HUDEP-2 (cell line): Measurements from ENCODE around the gene TSPAN9.

Experiments
- DNase-seq, 76 experiments: peaks; one replicate each; lab custom pipeline; 2025; ENCODE audit not compliant: unreplicated experiment in 76 of 76; lab: John Stamatoyannopoulos, UW

The TSPAN9 gene

DNA sequence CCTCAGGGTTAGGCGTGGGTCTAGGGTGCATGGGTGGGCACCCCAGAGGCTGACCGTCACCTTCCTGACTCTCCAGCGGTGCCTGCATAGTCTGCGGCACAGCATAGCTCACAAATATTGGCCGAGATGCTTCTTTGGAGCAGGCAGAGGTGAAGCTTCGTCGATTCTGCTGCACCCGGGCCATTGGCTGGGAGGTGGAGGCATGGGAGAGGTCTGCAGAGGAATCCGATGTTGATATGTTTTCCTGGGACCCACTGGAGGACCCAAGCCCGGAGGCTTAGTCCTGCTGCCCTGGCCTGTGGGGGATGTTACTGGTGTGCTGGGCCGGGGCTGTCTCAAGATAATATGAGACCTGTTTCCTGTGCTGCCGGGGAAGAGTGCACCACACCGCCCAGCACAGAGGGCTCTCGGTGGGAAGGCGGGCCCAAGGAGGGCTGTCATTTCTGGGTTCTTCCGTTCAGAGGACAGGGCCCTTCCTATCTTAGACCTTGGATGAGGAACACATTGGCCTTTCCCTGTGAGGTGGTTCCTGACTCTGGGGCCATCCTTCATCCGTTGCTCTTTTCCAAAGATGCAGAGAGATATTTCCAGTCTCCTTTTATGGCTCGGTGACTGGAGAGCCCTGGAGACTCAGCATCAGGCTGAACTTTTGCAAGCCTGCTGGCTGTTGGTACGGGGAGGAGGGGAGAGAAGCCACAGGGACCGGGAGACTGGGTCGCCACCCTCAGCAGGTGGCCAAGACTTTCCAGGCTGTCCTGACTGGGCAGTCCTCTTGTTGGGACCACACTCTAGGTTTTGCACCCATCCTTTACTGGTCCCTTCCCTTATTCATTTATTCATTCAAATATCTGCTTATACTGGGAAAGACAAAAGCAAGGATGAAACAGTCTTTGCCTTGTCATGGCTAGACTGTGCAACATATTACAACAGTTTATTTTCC, 143.5 kb downstream of the TSPAN9 start:
- no peak for DNase-seq

DNA sequence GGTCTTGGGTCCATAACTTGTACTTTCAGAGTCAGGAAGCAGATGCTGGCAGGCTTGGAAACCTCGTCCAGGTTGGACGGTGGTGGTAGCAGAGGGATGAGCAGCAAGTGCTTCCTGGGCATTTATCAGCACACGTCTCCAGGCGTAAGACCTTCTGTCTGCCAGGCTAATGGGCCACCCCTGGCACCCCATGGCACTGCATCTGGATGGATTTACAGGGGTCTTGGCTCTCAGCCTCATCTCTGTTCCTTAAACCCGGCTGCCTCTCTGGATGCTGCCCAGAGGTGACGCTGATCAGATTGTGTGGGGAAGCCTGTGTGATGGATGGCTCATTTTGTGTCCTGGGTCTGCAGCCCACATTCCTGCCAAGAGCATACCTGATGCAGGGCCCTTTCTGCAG, 145.1 kb downstream of the TSPAN9 start:
- no peak for DNase-seq

DNA sequence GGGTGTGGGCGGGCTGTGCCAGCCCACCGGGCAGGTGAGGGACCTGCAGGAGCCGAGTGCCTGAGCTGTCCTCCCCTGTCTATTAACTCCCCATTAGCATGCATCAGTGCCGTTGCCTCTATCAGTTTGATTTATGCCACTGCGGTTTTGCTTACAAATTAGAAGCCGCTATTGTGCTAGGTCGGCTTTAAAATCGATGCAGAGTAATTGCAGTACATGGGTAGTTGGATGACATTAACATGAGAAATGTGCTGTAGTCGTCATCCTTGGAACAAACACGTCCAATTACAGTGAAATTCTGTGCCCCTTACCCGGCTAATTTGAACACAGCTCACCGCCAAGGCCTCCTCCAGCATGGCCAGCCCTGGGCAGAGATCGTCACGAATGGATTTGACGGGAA, 145.8 kb downstream of the TSPAN9 start:
- no peak for DNase-seq

DNA sequence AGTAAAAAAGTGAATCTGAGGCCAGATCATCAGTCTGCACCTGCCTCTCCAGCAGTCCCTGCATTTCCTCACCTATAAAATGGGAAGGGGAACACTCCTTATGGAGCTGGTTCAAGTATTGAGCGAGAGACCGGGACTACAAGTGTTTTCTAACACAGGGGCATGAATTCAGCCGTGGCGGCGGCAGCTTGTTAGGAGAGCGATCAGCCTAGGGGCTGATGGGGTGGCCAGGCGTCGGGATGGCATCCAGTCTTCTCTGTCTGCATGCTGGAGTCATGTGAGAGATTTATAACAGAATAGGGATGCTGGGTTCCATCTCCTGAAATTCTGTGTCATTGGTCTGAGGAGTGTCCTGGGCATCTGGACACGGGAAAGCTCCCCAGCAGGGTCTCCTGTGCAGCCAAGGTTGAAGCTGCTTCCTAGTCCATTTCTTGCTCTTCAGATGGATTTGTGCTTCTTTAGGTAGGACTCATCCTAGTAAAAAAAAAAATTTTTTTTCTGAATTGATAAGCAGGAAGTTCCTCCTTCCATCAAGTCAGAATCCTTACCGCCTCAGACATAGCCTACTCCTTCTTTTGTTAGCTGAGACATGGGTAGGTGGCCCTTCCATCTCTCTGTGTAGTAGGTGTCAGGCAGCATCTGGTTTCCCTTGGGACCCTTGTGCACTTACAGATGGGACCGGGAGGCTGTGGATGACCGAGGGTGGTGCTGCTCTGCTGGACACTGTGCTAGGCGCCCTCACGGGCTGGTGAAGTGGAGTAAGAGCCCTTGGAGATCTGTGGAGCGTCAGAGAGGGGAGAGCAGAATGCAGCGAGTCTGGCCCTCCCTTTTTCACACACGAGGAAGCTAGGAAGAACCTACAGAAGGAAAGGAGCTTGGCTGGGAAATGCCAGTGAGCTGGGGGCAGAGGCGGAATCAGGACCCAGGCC, 146.7 kb downstream of the TSPAN9 start:
- DNase-seq = no peak

DNA sequence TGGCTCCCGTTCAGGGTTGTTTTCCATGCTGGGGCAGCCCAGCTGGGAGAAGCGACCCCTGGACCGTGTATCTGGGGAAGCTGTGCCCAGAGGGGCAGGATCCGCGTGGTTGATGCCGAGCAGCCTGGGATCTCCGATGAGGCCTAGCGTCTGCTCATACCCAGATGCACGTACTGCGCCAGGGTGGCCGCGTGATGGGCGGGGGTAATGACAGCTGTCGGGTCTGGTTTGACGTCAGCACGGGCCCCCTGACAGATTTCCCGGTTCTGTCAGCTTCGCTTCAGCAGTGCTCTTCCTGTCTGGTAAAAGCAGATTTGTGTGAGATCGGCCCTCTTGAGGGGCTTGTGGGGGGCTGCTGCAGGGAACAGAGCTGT, 147.3 kb downstream of the TSPAN9 start:
- no peak for DNase-seq

DNA sequence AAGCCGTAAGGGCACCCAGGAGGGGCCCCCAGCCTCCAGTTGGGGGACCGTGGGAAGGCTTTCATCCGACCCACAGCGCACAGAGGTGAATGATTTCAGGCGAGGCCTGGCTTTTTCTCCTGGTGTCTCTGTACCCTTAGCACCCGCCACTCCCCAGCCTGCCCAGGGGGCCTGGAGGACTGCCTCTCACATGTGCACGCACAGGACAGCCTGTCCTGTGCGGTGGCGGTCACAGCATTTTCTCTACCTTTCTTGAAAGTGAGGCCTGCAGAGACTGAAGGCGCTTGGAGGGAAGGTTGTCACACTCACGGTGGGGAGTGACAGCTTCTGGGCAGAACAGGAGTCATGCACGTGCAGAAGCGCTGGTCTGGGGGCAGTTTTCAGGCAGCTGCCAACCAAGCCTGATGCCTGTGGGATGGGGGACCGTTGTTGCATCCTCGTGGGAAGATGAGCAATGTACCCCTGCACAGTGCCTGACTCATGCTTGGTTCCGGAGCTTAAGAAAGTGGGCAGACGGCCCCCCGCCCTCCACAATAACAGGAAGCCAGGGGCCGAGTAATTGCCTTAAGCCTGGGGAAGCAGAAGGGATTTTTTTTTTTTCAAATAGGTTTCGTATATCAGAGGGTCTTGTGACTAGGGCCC, 148.1 kb downstream of the TSPAN9 start:
- no peak for DNase-seq

DNA sequence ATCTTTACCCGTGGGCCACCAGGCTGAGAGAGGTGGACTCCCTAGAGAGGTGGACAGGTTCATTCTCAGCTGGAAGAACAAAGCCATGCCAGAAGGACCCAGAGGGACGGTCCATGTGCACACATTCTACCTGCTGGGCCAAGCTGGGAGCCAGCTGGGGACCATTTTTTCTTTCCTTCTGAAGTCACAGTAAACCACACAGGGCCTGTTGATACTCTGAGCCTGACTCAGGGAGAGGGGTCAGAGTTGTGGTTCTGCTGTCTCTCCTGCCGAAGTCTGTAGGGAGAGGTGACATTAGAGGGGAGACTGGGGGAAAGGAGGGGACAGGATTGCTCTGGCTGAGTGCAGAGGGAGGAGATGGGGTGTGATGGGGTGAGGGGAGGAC, 148.6 kb downstream of the TSPAN9 start:
- DNase-seq = no peak

DNA sequence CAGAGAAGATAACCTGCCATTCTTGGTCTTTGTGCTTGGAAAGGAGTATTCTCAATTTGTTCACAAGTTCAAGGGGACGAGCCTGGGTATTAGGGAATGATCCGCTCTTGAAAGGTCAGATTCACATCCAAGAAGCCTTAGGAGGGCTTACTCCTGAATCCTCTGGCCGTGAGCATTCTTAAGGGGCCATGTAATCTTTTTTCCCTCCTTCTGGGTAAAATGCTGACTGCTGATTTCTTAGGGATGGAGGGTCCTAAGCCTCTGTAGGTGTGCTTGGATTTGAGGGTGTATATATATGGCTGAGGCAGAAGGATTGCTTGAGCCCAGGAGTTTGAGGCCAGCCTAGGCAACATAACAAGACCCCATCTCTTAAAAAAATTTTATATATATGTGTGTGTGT, 149.1 kb downstream of the TSPAN9 start:
- no peak for DNase-seq

DNA sequence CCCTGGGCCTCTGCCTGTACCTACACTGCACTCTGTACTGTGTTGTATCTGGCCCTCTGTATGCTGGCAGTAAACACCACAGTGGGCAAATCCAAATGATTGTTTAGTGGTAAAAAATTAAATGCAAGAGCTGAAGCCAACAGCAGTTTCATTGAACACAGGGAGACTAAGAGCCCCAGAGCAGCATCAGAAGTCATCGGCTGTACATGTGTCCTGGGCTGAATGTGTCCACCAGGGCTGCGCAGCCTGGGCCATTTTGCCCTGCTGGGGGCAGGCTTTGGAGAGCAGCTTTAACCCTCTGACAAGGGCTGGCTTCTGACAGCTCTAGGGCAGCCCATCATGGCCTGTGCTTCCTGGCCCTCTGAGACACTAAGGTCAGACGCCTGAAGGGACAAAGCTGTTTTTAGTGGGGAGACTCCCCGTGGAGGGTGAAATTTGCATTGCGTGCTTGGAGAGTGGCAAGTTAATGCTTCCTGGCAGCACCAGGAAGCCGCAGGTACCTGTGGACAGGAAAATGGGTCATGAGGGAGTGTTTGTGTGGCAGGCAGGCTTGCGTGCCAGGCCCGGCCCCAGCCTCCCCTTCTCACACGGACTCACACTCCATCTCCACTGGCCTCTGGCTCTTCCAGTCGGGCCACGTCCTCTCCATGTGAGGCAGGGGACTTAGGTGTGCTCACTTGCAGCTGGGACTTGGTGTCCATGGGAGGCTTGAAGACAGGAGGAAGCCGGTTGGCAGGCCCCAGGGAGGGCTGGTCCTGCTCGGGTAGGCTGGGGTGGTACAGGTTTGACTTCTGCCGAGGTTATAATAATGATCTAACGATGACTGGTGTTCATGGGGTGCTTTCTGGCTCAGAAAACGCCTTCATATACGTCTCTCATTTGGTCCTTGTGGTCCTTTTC, 150.1 kb downstream of the TSPAN9 start:
- no peak for DNase-seq

DNA sequence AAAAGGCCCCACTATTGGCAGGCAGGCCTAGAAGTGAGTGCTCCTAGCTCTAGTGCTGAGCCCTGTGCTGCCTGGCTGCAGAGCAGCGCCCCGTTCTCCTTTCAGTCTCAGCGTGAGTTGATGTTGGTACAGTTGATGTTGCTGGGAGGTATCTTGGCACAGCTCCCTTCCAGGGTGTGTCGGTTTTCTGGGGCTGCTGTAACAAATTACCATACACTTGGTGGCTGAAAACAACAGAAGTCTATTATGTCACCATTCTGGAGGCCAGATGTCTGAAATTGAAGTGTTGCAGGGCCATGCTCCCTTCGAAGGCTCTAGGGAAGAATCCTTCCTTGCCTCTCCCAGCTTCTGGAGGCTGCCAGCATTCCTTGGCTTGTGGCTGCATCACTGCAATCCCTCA, 151.4 kb downstream of the TSPAN9 start:
- DNase-seq = no peak

DNA sequence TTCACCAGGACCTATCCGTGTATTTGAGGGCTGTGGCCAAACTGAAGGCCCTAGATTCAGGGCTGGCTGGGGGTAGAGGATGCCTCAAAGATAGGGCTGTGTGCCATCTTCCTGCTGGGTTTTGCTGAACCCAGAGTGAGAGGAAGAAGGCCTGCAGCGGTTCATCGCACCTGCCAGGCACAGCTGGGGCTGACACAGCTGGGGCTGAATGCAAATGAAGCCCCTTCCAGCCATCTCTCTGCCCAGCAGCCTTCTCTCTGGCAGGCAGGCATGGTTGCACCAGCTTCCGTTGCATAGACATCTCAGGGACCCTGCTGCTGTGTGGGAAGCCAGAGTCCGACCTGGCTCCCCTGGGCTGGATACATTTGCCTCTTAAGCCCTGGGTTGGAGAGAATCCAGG, 152.4 kb downstream of the TSPAN9 start:
- DNase-seq = no peak

DNA sequence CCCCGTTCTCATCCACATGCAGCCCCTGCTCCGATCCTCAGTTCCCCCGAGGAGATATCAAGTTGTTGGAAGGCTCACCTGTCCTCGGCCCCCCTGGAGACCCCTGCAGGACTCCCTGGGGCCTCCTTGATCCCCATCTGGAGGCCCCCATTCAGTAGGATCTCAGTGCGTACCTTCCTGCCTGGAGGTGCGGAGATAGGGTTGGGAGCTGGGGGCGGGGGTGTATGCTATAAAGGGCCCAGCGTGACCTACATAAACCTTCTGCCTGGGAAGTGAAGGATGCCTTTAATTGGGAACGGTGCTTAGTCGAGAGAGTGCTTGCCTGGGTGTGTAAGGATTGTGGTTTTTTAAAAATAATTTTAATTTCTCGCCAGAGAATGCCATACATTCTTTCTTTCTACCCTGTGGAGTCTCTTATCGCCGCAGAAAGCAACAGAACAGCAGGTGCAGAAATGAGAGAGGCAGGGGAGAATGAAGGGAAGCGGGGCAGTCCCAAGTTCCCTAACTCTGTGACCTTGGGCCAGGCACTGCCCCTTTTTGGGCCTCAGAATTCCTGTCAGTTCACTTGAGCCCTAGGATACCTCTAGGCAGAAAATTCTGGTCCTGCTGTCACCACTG, 153.7 kb downstream of the TSPAN9 start:
- no peak for DNase-seq

DNA sequence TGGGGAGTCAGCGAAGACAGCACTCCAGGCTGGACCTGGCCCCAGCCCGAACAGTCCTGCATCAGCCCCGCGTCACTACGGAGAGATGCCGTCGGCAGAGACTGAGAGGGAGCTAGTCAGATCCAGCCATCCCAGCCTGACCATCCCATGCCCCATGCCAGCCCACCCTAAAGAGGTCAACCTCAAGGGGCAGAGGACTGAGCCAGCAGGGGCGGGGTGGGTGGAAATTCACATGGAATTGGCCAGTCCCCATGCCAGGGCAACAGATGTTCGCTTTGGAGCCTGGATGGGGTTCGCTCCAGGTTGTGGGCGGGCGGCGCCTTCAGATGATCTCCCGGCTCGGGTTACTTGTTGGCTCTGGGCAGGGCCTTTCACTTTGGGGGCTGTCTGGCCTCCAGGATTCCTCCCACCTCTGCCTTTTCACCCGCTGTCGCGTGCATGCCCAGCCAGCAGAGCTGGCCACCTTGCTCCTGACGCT, 154.3 kb downstream of the TSPAN9 start:
- no peak for DNase-seq

DNA sequence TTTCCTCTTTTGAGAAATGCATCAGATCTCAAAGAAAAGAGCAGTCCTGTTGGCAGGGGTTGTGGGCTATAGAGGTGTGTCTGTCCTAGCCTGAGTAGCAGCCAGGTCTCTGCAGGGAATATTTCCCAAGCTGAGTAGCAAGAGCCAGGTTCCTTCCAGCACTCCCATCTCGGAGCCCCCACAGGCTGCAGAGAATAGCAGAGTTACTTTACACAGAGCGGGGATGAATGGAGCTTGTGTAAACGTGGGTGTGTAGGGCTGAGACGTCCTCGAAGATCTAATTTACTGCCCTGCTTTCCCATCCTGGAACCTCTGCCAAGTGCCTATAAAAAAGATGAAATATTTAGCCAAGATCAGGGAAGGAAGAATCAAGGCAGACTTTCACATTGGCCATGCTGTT, 156.6 kb downstream of the TSPAN9 start:
- no peak for DNase-seq

DNA sequence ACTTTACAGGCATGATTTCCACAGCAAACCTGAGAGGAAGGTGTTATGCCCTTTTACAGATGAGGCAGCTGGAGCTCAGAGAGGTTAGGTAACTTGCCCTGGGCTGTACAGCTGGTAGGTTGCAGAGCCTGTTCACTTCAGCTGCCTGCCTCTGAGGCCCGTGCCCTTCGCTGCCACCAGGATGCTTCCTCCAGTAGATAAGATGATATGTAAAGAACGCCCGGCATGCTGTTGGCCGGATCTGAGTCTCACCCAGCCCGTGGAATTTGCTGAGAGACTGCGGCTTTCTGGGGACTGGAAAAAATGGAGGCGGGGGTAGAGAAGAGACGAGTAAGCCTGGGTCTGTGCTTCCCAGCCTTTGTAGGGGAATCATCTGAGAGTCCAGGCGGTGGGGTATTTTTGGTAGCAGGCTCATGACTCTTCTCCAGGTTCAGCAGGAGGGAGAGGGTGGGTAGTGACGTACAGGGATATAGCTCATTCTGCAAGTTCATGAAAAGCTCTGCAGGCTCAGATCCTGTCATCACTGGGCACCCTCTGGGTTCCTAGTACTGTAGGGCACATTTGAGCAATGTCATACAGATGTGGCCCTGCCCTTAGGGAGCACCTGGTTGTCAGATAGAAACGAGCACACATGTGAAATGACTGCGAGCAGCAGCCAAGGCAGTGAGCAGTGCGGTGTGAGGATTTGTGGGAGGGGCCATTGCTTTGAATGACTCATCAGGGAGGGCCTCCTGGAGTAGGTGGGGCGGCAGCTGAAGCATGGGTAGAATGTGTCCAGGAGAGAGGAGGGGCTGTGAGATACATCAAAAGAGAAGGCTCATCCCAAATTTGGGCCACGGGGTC, 159.4 kb downstream of the TSPAN9 start:
- DNase-seq = peak in 12 of 76 experiments; percentile 1 to 27 (median 4)

DNA sequence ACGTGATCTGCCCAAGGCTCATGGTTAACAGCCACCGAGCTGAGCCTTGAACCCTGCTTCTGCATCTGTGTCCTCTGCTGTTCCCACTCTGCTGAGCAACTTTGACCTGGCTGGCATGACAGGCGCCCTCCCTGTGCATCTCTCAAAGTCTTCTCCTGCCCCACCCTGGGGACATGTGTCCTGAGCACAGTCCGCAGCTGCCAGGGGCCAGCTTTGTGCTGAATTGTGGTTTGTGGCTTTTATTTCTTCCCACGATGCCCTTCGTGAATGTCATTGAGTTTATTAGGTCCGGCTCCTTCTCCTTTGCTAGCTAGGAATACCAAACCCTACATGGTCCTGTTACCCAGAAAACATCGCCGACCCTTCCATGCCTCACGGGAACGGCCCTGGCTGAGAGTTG, 161.0 kb downstream of the TSPAN9 start:
- no peak for DNase-seq

DNA sequence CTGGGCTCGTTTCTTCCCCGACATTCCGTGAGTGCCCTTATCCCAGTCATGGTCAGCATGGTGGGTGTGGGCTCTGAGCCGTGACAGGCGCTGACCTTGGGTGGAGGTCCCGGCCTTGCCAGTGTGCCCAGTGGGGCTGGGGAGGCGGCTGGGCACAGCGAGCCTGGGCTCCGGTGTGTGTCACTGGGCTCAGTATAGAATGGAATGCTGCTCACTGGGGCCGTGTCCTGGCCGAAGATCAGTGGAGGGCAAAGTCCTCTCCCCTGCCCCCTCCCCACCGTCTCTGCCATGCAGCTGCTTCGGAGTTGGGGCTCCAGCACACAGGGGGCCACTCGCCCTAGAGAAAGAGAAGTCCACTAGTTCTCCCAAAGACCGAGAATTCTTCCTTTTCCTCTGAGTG, 164.4 kb downstream of the TSPAN9 start:
- no peak for DNase-seq

DNA sequence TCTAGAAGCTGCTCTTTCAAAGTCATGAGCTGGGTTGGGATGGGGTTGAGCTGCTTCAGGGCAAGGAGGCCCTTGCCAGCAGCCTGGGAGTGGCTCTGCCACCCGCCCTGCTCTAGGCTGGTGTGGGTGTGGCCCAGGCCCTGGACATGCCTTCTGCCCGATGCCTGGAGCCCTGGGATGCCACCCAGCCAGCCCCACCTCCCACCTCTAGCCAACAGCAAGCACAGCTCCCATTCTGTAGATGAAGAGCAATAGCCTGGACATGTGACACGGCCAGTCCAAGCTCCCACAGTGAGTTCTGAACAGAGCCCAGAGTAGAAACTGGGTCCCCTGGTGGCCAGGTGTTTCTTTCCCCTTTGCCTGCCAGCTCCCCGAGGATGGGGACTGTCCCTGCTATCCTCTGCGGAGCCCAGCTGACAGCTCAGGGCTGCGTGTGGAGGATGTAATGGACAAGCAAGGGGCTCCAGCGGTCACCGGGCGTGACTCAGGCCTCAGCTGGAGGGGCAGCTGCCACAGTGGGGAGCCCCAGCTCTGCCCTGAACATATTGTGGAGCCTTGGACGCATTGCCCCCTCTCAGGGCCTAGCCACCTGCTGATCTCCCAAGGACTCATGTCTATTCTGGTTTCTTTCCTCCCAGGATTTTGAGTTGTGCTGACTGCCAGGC, 165.2 kb downstream of the TSPAN9 start:
- peak in 1 of 76 experiments; percentile 4 for DNase-seq
